H1 (cell line): ENCODE data around the gene SEC11A. TPM values are rescaled to one million over a fixed set of nuclear protein-coding genes. Genes with fewer than 3 reads are reported as not detected.
"Not testable (repeated sequence)": the region's sequence is repeated elsewhere in the genome, so short reads cannot be mapped to it uniquely, and the experiment has no call there.

Experiments
- CTCF ChIA-PET: fragments of 300-600 bp; sonication (Branson Sonifier 250); formaldehyde crosslinking; loops from one replicate; lab custom pipeline; 2021; ENCODE audit not compliant: partially characterized antibody; lab: Charles Lee
- POLR2A ChIA-PET: fragments of 300-600 bp; sonication (Branson Sonifier 250); formaldehyde crosslinking; loops from one replicate; lab custom pipeline; 2021; ENCODE audit warnings: inconsistent platforms; ENCODE audit not compliant: partially characterized antibody; lab: Charles Lee
- DNase-seq, 2 experiments: peaks; one replicate each; pipeline versions ENCODE4 v3.0.0 to v3.0.0-alpha.2; 2010 to 2022; ENCODE audit warnings: low spot score in 2 of 2, low read depth in 1 of 2, mixed read lengths in 1 of 2
- FAIRE-seq: peaks from 2 replicates; lab custom pipeline; 2011; peaks lifted over from hg19 to GRCh38; lab: Jason Lieb, UNC
- H2AFZ ChIP-seq: 2 replicates; pipeline ENCODE4 v1.8.1; 2012; ENCODE audit warnings: low read length, inconsistent platforms
- H2AK5ac ChIP-seq: 2 replicates; pipeline ENCODE4 v1.6.1; 2013; ENCODE audit warnings: low read depth, low read length
- H2BK120ac ChIP-seq: replicated peaks from 2 replicates; pipeline ENCODE3; 2013; ENCODE audit warnings: low read depth, low read length, inconsistent platforms
- H2BK12ac ChIP-seq: 2 replicates; pipeline ENCODE4 v1.6.1; 2013; ENCODE audit warnings: low read depth, low read length
- H2BK15ac ChIP-seq: 2 replicates; pipeline ENCODE4 v1.6.1; 2013; ENCODE audit warnings: low read length
- H2BK20ac ChIP-seq: 2 replicates; pipeline ENCODE4 v1.6.1; 2013; ENCODE audit warnings: low read length
- H2BK5ac ChIP-seq: 2 replicates; pipeline ENCODE4 v1.6.1; 2013; ENCODE audit warnings: low read depth, low read length
- H3K14ac ChIP-seq: 2 replicates; pipeline ENCODE4 v1.6.1; 2013; ENCODE audit warnings: inconsistent platforms; ENCODE audit not compliant: insufficient read length
- H3K18ac ChIP-seq: 2 replicates; pipeline ENCODE4 v1.6.1; 2013; ENCODE audit warnings: low read length; ENCODE audit errors: extremely low read depth
- H3K23ac ChIP-seq: 2 replicates; pipeline ENCODE4 v1.6.1; 2013; ENCODE audit warnings: inconsistent platforms; ENCODE audit not compliant: insufficient read length
- H3K23me2 ChIP-seq: 2 replicates; pipeline ENCODE4 v1.6.1; 2013; ENCODE audit warnings: low read depth, low read length
- H3K27ac ChIP-seq: 2 replicates; pipeline ENCODE4 v1.6.1; 2011; ENCODE audit warnings: low read depth, low read length, inconsistent platforms
- H3K27me3 ChIP-seq, 4 experiments: replicated peaks in 1 of 4; 1 replicate in 1 of 4; 2 replicates in 3 of 4; pipeline versions ENCODE4 v1.6.1 to v1.8.1; 2011 to 2013; ENCODE audit warnings: low read length in 3 of 4, mild to moderate bottlenecking in 3 of 4, inconsistent platforms in 2 of 4, mixed read lengths in 2 of 4, moderate library complexity in 1 of 4; ENCODE audit not compliant: control insufficient read depth in 3 of 4, insufficient read depth in 3 of 4; ENCODE audit errors: extremely low read depth in 1 of 4
- H3K36me3 ChIP-seq, 4 experiments: 2 replicates each; pipeline versions ENCODE4 v1.6.1 to v1.8.1; 2011 to 2013; ENCODE audit warnings: mild to moderate bottlenecking in 4 of 4, low read length in 3 of 4, moderate library complexity in 2 of 4, control low read depth in 1 of 4, inconsistent platforms in 1 of 4; ENCODE audit not compliant: insufficient read depth in 4 of 4, control insufficient read depth in 2 of 4
- H3K4ac ChIP-seq: replicated peaks from 2 replicates; pipeline ENCODE3; 2013; ENCODE audit warnings: low read length, low read depth, mixed read lengths, inconsistent platforms; ENCODE audit not compliant: insufficient read length
- H3K4me1 ChIP-seq, 4 experiments: replicated peaks in 1 of 4; 1 replicate in 1 of 4; 2 replicates in 3 of 4; pipeline versions ENCODE4 v1.6.1 to v1.8.1; 2011 to 2013; ENCODE audit warnings: low read length in 3 of 4, inconsistent platforms in 2 of 4, mixed read lengths in 1 of 4; ENCODE audit not compliant: insufficient read depth in 4 of 4, control insufficient read depth in 3 of 4
- H3K4me2 ChIP-seq, 2 experiments: 2 replicates each; pipeline versions ENCODE4 v1.6.1 to v1.8.1; 2011 to 2013; ENCODE audit warnings: low read depth in 2 of 2, low read length in 2 of 2, control low read depth in 1 of 2, inconsistent platforms in 1 of 2, mild to moderate bottlenecking in 1 of 2; ENCODE audit not compliant: insufficient read depth in 1 of 2
- H3K4me3 ChIP-seq, 4 experiments: fragments of 200-600, 300-600 bp in 1 of 4; sonication (generic), shearing (Covaris generic), sonication (Bioruptor Twin) in 1 of 4; 2 replicates each; pipeline versions ENCODE4 v1.5.1 to v1.8.1; 2011 to 2016; ENCODE audit warnings: low read length in 4 of 4, low read depth in 3 of 4, control low read depth in 2 of 4, inconsistent platforms in 2 of 4, mild to moderate bottlenecking in 2 of 4, mixed read lengths in 1 of 4, moderate library complexity in 1 of 4; ENCODE audit not compliant: insufficient read depth in 2 of 4; ENCODE audit errors: extremely low read depth in 1 of 4
- H3K56ac ChIP-seq: replicated peaks from 2 replicates; pipeline ENCODE3; 2013; ENCODE audit warnings: low read depth, mild to moderate bottlenecking, mixed read lengths, low read length, inconsistent platforms; ENCODE audit not compliant: insufficient read length
- H3K79me1 ChIP-seq: 2 replicates; pipeline ENCODE4 v1.6.1; 2013; ENCODE audit warnings: low read depth, low read length, control low read depth
- H3K79me2 ChIP-seq, 2 experiments: 2 replicates each; pipeline versions ENCODE4 v1.6.1 to v1.8.1; 2012 to 2013; ENCODE audit warnings: low read length in 2 of 2, mild to moderate bottlenecking in 2 of 2, inconsistent platforms in 1 of 2; ENCODE audit not compliant: insufficient read depth in 2 of 2, control insufficient read depth in 1 of 2
- H3K9ac ChIP-seq, 4 experiments: replicated peaks in 1 of 4; 1 replicate in 1 of 4; 2 replicates in 3 of 4; pipeline versions ENCODE4 v1.6.1 to v1.8.1; 2011 to 2013; ENCODE audit warnings: low read depth in 3 of 4, low read length in 3 of 4, control low read depth in 2 of 4, mild to moderate bottlenecking in 2 of 4, moderate library complexity in 2 of 4, inconsistent platforms in 1 of 4; ENCODE audit errors: extremely low read depth in 1 of 4
- H3K9me3 ChIP-seq, 2 experiments: 2 replicates each; pipeline versions ENCODE4 v1.6.1 to v1.8.1; 2012 to 2013; ENCODE audit warnings: mild to moderate bottlenecking in 2 of 2, moderate library complexity in 2 of 2, control low read depth in 1 of 2, inconsistent platforms in 1 of 2, low read depth in 1 of 2, low read length in 1 of 2, mixed read lengths in 1 of 2; ENCODE audit not compliant: insufficient read depth in 2 of 2
- H4K20me1 ChIP-seq, 2 experiments: replicated peaks in 1 of 2; 2 replicates each; pipeline versions ENCODE3 to v1.8.1; 2011 to 2013; ENCODE audit warnings: inconsistent platforms in 2 of 2, low read length in 2 of 2, mild to moderate bottlenecking in 1 of 2; ENCODE audit not compliant: insufficient read depth in 2 of 2, control insufficient read depth in 1 of 2
- H4K5ac ChIP-seq: 2 replicates; pipeline ENCODE4 v1.6.1; 2013; ENCODE audit warnings: low read length, low read depth, mixed read lengths, inconsistent platforms; ENCODE audit not compliant: insufficient read length
- H4K8ac ChIP-seq: 2 replicates; pipeline ENCODE4 v1.8.0; 2013; ENCODE audit warnings: mild to moderate bottlenecking, moderate library complexity, low read length, inconsistent platforms; ENCODE audit not compliant: insufficient read depth; ENCODE audit errors: extremely low read depth
- H4K91ac ChIP-seq: replicated peaks from 2 replicates; pipeline ENCODE3; 2013; ENCODE audit warnings: low read length, mixed read lengths, inconsistent platforms; ENCODE audit not compliant: insufficient read length
- BCL11A ChIP-seq, 2 experiments: IDR thresholded peaks; one replicate each; pipeline ENCODE4 v1.6.1; 2011; ENCODE audit warnings: low read depth in 2 of 2, low read length in 2 of 2, mild to moderate bottlenecking in 2 of 2
- CTBP2 ChIP-seq: IDR thresholded peaks from 2 replicates; pipeline ENCODE4 v1.7.0; 2011; ENCODE audit warnings: borderline replicate concordance, mild to moderate bottlenecking, moderate library complexity, mixed read lengths, low read length; ENCODE audit not compliant: insufficient read depth, insufficient read length
- POLR2AphosphoS5 ChIP-seq: IDR thresholded peaks from 2 replicates; pipeline ENCODE4 v1.6.1; 2011; ENCODE audit warnings: low read depth, low read length
- USF2 ChIP-seq: IDR thresholded peaks from 2 replicates; pipeline ENCODE4 v1.6.1; 2011; ENCODE audit warnings: low read length, improper control_type of control experiment
- ZNF274 ChIP-seq: IDR thresholded peaks from 2 replicates; pipeline ENCODE4 v1.7.0; 2012; ENCODE audit warnings: low read length, borderline replicate concordance; ENCODE audit errors: extremely low read depth
- WGBS, 2 experiments: shearing (Covaris generic) in 1 of 2; methylation state at CpG; one replicate each; pipeline versions ENCODE4 v1.1.6 to v1.1.7; 2013 to 2015; ENCODE audit warnings: low lambda C conversion rate in 2 of 2, mixed read lengths in 2 of 2, inconsistent platforms in 1 of 2, low coverage in 1 of 2, missing lambda C conversion rate in 1 of 2; ENCODE audit not compliant: insufficient replicate concordance in 2 of 2, insufficient coverage in 1 of 2, insufficient read length in 1 of 2; ENCODE audit errors: extremely low coverage in 1 of 2, missing lambda C conversion rate in 1 of 2; 5-methylcytosine and 5-hydroxymethylcytosine counted together
- polyA plus RNA-seq, 7 experiments: library from polyadenylated mRNA; depleted of rRNA in 3 of 7; stranded (reverse) in 5 of 7; unstranded in 2 of 7; fragments of >200 nt in 5 of 7; fragments of 200-250 nt in 2 of 7; gene quantifications; 1 replicate in 5 of 7; 2 replicates in 1 of 7; 4 replicates in 1 of 7; pipeline versions ENCODE4 v1.2.1 to v1.2.3, GENCODE V29; 2011 to 2013; ENCODE audit warnings: missing spikeins in 2 of 7, mixed read lengths in 2 of 7
- total RNA-seq: library from RNA; stranded (reverse); fragmentation: NEBNext Ultra II Directional; extraction: Animal tissue kit (Norgen Biotek cat#: 25700); gene quantifications from 2 replicates; pipeline ENCODE4 v1.2.1, GENCODE V29; 2021

Gene SEC11A
- total and polyA plus RNA-seq, 2 of the 8 experiments (the other 6 are each of a cell fraction or from before 2014, with no cell fraction given): 268 to 316 TPM

GRCh38 chr15:84689858-84690257 is 26.1 kb downstream of the SEC11A start (continued):
- no peak for TF ChIP-seq USF2
- TF ChIP-seq ZNF274: no peak
- TF ChIP-seq BCL11A (IDR thresholded peaks at IDR 0.05; ENCODE audit: low read depth in 2 of 2, low read length in 2 of 2): no peak
- no peak for TF ChIP-seq POLR2AphosphoS5
- TF ChIP-seq CTBP2: no peak
- TF ChIP-seq, all 59 proteins: peak for 0

GRCh38 chr15:84686446-84686845 is 29.5 kb downstream of the SEC11A start:
- not testable (repeated sequence) for H3K4me3 ChIP-seq, H4K20me1 ChIP-seq, H4K5ac ChIP-seq, H2BK20ac ChIP-seq, H3K56ac ChIP-seq, H3K23me2 ChIP-seq, H3K9me3 ChIP-seq, H3K23ac ChIP-seq, H2AFZ ChIP-seq, H3K79me1 ChIP-seq, H2BK5ac ChIP-seq, H3K4me1 ChIP-seq, H2AK5ac ChIP-seq, H3K4ac ChIP-seq, H3K9ac ChIP-seq, H3K27me3 ChIP-seq, H3K18ac ChIP-seq, DNase-seq, H2BK12ac ChIP-seq, H3K27ac ChIP-seq, H2BK120ac ChIP-seq, H3K4me2 ChIP-seq, H3K79me2 ChIP-seq, H2BK15ac ChIP-seq, FAIRE-seq, H3K14ac ChIP-seq, H4K8ac ChIP-seq, H4K91ac ChIP-seq
- H3K36me3 ChIP-seq: peaks cover 0 to 61% (median 16%) of the 10 kb centered on the region in 4 experiments; a peak in 5 of 8 replicates
- 93% methylated on average over 7 of the region's 7 CpGs; no CpG with 5 or more reads in 1 of the 2 experiments for WGBS, 2 experiments
- POLR2A ChIA-PET: interaction anchor here (1.2 to 1.3 kb wide), 2 partner anchors 22 to 29 kb away, joined by 3 read pairs; partner anchors contain the start of gene SEC11A
- CTCF ChIA-PET: interaction anchor here (0.7 to 1.1 kb wide), 2 partner anchors 13 to 154 kb away, joined by 3 read pairs; no protein-coding TSS in a partner anchor
